ENCODE data around the gene HK2.

The HK2 gene

GRCh38 chr2:74860521-74860920 lies 26.6 kb downstream of the HK2 start:
- no peak for DNase-seq

- no peak for DNase-seq
Observed at GRCh38 chr2:74861531-74861930, 27.6 kb downstream of the HK2 start.

- DNase-seq: no peak
Observed at GRCh38 chr2:74862020-74862964, 28.4 kb downstream of the HK2 start.

GRCh38 chr2:74863802-74864248 lies 29.9 kb downstream of the HK2 start:
- no peak for DNase-seq

GRCh38 chr2:74864728-74865722 lies 31.1 kb downstream of the HK2 start:
- no peak for DNase-seq

GRCh38 chr2:74865770-74866674 lies 32.1 kb downstream of the HK2 start:
- no peak for DNase-seq

- DNase-seq: no peak
Observed at GRCh38 chr2:74867841-74868658, 34.1 kb downstream of the HK2 start.

GRCh38 chr2:74869517-74869916 lies 35.6 kb downstream of the HK2 start:
- DNase-seq: no peak

- DNase-seq: no peak
Observed at GRCh38 chr2:74870951-74871350, 37.0 kb downstream of the HK2 start.

- no peak for DNase-seq
Observed at GRCh38 chr2:74871414-74871813, 37.5 kb downstream of the HK2 start.

GRCh38 chr2:74872389-74872836 lies 38.5 kb downstream of the HK2 start:
- DNase-seq: no peak

GRCh38 chr2:74873012-74873665 lies 39.2 kb downstream of the HK2 start:
- DNase-seq: no peak

- DNase-seq: no peak
Observed at GRCh38 chr2:74873678-74874640, 40.0 kb downstream of the HK2 start.

- peak; percentile 45 for DNase-seq
Observed at GRCh38 chr2:74876081-74876886, 42.4 kb downstream of the HK2 start.

- DNase-seq: no peak
Observed at GRCh38 chr2:74877376-74877775, 43.4 kb downstream of the HK2 start.

GRCh38 chr2:74877781-74878433 lies 44.0 kb downstream of the HK2 start:
- no peak for DNase-seq

GRCh38 chr2:74878551-74878950 lies 44.6 kb downstream of the HK2 start:
- DNase-seq: no peak

Data from NCI-H345 (cell line).